Spleen (tissue), 7 donors: ENCODE measurements around the gene SLC25A31.

Experiments used
- CTCF ChIP-seq, 11 experiments: fragments of 200-600 bp in 7 of 11; fragments of 450-650 bp in 4 of 11; sonication (generic) in 4 of 11; IDR thresholded peaks in 8 of 11; conservative IDR thresholded peaks in 3 of 11; 1 replicate in 7 of 11; 2 replicates in 4 of 11; pipeline versions ENCODE4 v1.4.0 to v1.8.0; 2016 to 2021; ENCODE audit warnings: antibody characterized with exemption in 11 of 11, inconsistent platforms in 4 of 11, mild to moderate bottlenecking in 1 of 11
- POLR2A ChIP-seq, 3 donors: fragments of 450-650 bp; IDR thresholded peaks; one replicate each; pipeline ENCODE4 v1.5.1; 2017; ENCODE audit warnings: antibody characterized with exemption in 3 of 3, mild to moderate bottlenecking in 1 of 3
- POLR2AphosphoS5 ChIP-seq, 3 donors: sonication (generic); formaldehyde crosslinking; IDR thresholded peaks; one replicate each; pipeline ENCODE4 v1.5.1; 2017; ENCODE audit warnings: antibody characterized with exemption in 3 of 3
- donor health status: DM: no; HTN: no; CAD: no; lungs with moderate emphysema.
- donor health status: DM: no; HTN: no; CAD: no.
- donor health status: DM: no; HTN: no; CAD: no.

- TF ChIP-seq POLR2AphosphoS5 (IDR thresholded peaks at IDR 0.05): no peak
- TF ChIP-seq CTCF (IDR thresholded peaks at IDR 0.05 in 8 of 11, conservative IDR thresholded peaks at IDR 0.05 in 3 of 11): no peak
- no peak for TF ChIP-seq POLR2A (IDR thresholded peaks at IDR 0.05)
Measured at GRCh38 chr4:127687580-127687979, 42.6 kb upstream of the SLC25A31 start.
